ENCODE data around the gene SMC1A. TPM values are rescaled to one million over a fixed set of nuclear protein-coding genes. Genes with fewer than 3 reads are reported as not detected.

Gene SMC1A
- total RNA-seq, 1 experiment from 2014 or later = 111 TPM

DNA sequence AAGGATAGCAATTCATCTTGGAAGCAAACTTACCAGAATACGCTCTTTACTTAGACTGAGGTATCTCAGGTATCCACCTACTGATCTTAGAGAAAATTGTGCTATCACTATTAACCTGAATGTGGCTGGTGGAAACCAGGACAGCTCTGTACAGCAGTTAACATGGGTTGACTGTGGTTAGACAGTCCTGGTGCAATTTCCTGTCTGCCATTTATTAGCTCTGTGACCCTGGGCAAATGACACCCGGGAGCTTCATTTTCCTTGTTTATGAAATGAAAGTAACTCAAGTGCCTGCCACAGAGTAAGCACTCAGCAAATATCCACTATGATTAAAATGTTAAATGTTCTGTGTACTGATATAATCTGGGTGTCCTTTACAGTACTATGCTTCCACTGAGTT is 60.0 kb downstream of the SMC1A start:
- Histone ChIP-seq H3K27me3 (ENCODE audit: control insufficient read depth, insufficient read depth, low read length) (no peaks in the 10 kb centered on the region), H3K4me3 (ENCODE audit: low read depth in 2 of 2, low read length in 2 of 2) (no peak overlapping the region), H3K9me3 (ENCODE audit: control insufficient read depth, insufficient read depth, low read depth, low read length) (no peaks in the 10 kb centered on the region), H3K4me1 (ENCODE audit: control insufficient read depth, insufficient read depth, low read length) (no peaks in the 10 kb centered on the region), H3K36me3 (ENCODE audit: control insufficient read depth, insufficient read depth, low read length) (no peaks in the 10 kb centered on the region), H3K27ac (ENCODE audit: low read length) (no peak overlapping the region)
- no TSS peak for BruUV-seq (replicated peaks)
- in situ Hi-C loops (cut with HindIII; ENCODE audit: low pct_unique_long_range_greater_than_20kb, low sequenced_read_pairs) = no loop called here
- TF ChIP-seq, protein P1, sequence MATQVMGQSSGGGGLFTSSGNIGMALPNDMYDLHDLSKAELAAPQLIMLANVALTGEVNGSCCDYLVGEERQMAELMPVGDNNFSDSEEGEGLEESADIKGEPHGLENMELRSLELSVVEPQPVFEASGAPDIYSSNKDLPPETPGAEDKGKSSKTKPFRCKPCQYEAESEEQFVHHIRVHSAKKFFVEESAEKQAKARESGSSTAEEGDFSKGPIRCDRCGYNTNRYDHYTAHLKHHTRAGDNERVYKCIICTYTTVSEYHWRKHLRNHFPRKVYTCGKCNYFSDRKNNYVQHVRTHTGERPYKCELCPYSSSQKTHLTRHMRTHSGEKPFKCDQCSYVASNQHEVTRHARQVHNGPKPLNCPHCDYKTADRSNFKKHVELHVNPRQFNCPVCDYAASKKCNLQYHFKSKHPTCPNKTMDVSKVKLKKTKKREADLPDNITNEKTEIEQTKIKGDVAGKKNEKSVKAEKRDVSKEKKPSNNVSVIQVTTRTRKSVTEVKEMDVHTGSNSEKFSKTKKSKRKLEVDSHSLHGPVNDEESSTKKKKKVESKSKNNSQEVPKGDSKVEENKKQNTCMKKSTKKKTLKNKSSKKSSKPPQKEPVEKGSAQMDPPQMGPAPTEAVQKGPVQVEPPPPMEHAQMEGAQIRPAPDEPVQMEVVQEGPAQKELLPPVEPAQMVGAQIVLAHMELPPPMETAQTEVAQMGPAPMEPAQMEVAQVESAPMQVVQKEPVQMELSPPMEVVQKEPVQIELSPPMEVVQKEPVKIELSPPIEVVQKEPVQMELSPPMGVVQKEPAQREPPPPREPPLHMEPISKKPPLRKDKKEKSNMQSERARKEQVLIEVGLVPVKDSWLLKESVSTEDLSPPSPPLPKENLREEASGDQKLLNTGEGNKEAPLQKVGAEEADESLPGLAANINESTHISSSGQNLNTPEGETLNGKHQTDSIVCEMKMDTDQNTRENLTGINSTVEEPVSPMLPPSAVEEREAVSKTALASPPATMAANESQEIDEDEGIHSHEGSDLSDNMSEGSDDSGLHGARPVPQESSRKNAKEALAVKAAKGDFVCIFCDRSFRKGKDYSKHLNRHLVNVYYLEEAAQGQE (IDR thresholded peaks at IDR 0.05; ENCODE audit: insufficient read depth in 1 of 2, low read depth in 2 of 2, low read length in 1 of 2) = no peak
- TF ChIP-seq POLR2AphosphoS5 (IDR thresholded peaks at IDR 0.05; ENCODE audit: low read depth, low read length) (no peak), TCF7L2 (IDR thresholded peaks at IDR 0.05; ENCODE audit: low read depth, low read length) (no peak), SIN3A (IDR thresholded peaks at IDR 0.05; ENCODE audit: borderline replicate concordance, insufficient read depth, low read depth, low read length) (no peak)
- TF ChIP-seq, protein P2, sequence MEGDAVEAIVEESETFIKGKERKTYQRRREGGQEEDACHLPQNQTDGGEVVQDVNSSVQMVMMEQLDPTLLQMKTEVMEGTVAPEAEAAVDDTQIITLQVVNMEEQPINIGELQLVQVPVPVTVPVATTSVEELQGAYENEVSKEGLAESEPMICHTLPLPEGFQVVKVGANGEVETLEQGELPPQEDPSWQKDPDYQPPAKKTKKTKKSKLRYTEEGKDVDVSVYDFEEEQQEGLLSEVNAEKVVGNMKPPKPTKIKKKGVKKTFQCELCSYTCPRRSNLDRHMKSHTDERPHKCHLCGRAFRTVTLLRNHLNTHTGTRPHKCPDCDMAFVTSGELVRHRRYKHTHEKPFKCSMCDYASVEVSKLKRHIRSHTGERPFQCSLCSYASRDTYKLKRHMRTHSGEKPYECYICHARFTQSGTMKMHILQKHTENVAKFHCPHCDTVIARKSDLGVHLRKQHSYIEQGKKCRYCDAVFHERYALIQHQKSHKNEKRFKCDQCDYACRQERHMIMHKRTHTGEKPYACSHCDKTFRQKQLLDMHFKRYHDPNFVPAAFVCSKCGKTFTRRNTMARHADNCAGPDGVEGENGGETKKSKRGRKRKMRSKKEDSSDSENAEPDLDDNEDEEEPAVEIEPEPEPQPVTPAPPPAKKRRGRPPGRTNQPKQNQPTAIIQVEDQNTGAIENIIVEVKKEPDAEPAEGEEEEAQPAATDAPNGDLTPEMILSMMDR (IDR thresholded peaks at IDR 0.05) = no peak
- POLR2A ChIA-PET = no interaction called here
- ATAC-seq = no peak
- CTCF ChIA-PET = interaction anchor here (0.5 kb wide), 1 partner anchor 64 kb away, joined by 3 read pairs; no protein-coding TSS in a partner anchor
- no peak for DNase-seq (ENCODE audit: low read depth, low spot score)
- intact Hi-C loops (cut with micrococcal nuclease; ENCODE audit: unreplicated experiment) = no loop called here

DNA sequence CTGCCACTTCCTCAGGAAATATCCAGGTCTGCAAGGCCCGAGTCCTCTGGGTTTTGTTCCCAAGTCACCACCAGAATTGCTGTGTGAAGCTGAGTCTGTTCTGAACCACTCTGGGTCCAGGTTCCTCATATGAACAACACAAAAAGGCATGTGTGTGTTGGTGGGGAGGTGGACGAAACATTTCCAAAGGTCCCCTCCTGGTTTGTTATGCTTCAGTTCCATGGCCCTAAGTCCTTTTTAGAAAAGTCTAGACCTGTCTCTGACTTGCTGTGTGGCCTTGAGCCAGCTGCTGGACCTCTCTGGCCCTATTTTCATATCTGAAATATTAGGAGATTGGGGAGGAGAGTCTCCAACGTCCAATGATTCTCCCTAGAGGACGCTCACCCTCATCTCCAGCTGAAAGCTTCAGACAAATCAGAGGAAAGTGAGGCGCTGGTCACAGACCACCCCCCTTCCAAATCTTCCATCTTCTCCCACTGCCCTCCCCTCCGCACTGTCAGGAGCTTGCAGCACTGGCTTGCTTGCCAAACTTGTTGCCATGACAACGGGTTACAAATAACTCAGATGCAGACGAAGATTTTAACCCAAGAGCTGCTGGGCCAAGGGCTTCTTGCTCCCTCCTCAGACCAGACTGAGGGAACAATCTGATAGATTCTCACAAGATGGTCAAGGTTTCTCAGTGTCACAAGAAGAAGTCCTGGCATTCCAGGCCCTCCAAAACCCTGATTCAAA is 64.5 kb downstream of the SMC1A start:
- Histone ChIP-seq H3K9me3 (ENCODE audit: control insufficient read depth, insufficient read depth, low read depth, low read length) (no peaks in the 10 kb centered on the region), H3K36me3 (ENCODE audit: control insufficient read depth, insufficient read depth, low read length) (no peaks in the 10 kb centered on the region), H3K4me3 (ENCODE audit: low read depth in 2 of 2, low read length in 2 of 2) (no peak overlapping the region), H3K4me1 (ENCODE audit: control insufficient read depth, insufficient read depth, low read length) (no peaks in the 10 kb centered on the region), H3K27ac (ENCODE audit: low read length) (no peak overlapping the region), H3K27me3 (ENCODE audit: control insufficient read depth, insufficient read depth, low read length) (no peaks in the 10 kb centered on the region)
- ATAC-seq (no peak), DNase-seq (ENCODE audit: low read depth, low spot score) (no peak)
- in situ Hi-C loops (cut with HindIII; ENCODE audit: low pct_unique_long_range_greater_than_20kb, low sequenced_read_pairs) (no loop called here), intact Hi-C loops (cut with micrococcal nuclease; ENCODE audit: unreplicated experiment) (no loop called here)
- ChIA-PET CTCF (no interaction called here), POLR2A (no interaction called here)
- no peak for TF ChIP-seq SIN3A (IDR thresholded peaks at IDR 0.05; ENCODE audit: borderline replicate concordance, insufficient read depth, low read depth, low read length)
- TF ChIP-seq, protein P1 (IDR thresholded peaks at IDR 0.05; ENCODE audit: insufficient read depth in 1 of 2, low read depth in 2 of 2, low read length in 1 of 2) = no peak
- TF ChIP-seq POLR2AphosphoS5 (IDR thresholded peaks at IDR 0.05; ENCODE audit: low read depth, low read length) = no peak
- TF ChIP-seq, protein P2 (IDR thresholded peaks at IDR 0.05) = no peak
- no peak for TF ChIP-seq TCF7L2 (IDR thresholded peaks at IDR 0.05; ENCODE audit: low read depth, low read length)
- BruUV-seq (replicated peaks) = no TSS peak
